Measurements from ENCODE around the gene TBCK. TPM values are rescaled to one million over a fixed set of nuclear protein-coding genes. Genes with fewer than 3 reads are reported as not detected.

TBCK gene
- total RNA-seq, 4 donors from 2014 or later, result 49.2 to 70.6 (median 58.7) TPM

DNA sequence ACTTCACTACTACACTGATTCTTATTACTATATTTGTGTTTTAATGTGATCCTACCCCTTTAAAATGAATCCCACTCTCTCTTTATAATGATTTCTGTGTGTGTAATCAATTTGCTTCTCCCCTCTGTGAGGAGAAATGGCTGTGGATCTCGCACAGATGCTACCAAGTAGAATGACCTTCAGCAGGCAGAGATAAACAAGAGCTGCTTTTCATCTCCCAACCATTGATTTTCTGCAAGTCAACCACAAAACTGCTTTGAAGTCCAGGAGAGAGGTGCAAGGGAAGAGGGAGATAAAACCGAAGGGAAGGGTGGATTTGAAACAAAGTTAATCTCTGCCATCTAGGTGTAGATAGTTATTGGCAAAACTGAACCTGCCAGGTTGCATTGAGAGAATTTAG is 279.2 kb downstream of the TBCK start:
- Histone ChIP-seq H3K27me3 (no peaks in the 10 kb centered on the region), H3K9me3 (no peaks in the 10 kb centered on the region), H3K4me1 (no peaks in the 10 kb centered on the region), H3K27ac (no peak overlapping the region), H3K4me3 (replicated peaks in 1 of 3) (no peak overlapping the region), H3K36me3 (no peaks in the 10 kb centered on the region)
- TF ChIP-seq, protein P1, sequence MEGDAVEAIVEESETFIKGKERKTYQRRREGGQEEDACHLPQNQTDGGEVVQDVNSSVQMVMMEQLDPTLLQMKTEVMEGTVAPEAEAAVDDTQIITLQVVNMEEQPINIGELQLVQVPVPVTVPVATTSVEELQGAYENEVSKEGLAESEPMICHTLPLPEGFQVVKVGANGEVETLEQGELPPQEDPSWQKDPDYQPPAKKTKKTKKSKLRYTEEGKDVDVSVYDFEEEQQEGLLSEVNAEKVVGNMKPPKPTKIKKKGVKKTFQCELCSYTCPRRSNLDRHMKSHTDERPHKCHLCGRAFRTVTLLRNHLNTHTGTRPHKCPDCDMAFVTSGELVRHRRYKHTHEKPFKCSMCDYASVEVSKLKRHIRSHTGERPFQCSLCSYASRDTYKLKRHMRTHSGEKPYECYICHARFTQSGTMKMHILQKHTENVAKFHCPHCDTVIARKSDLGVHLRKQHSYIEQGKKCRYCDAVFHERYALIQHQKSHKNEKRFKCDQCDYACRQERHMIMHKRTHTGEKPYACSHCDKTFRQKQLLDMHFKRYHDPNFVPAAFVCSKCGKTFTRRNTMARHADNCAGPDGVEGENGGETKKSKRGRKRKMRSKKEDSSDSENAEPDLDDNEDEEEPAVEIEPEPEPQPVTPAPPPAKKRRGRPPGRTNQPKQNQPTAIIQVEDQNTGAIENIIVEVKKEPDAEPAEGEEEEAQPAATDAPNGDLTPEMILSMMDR (IDR thresholded peaks at IDR 0.05), result no peak
- TF ChIP-seq POLR2A (IDR thresholded peaks at IDR 0.05), result no peak
- DNase-seq, result no peak
- 65 to 89% methylated on average over 2 of the region's 2 CpGs for WGBS, 2 donors
- intact Hi-C loops (cut with DNase I), result no loop called here

DNA sequence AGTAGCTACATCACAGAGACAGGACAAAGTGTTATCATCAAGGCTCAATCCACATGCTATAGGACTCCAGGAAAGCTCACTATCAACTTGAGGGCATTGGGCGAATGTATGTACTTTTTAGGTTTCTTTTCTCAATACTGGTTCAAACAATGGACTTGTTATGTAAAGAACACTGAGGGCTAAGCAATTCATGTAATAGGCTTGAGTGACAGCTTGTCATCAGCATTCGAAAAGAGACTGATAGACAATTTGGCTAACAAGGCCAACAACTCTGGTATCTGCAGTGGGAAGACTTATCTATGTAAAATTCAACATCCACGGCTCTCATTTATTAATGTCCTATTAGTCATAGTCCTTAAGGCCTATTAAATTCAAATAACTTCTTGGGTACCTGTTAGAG is 279.7 kb downstream of the TBCK start:
- Histone ChIP-seq H3K4me1 (no peaks in the 10 kb centered on the region), H3K4me3 (replicated peaks in 1 of 3) (no peak overlapping the region), H3K27me3 (no peaks in the 10 kb centered on the region), H3K27ac (no peak overlapping the region), H3K9me3 (no peaks in the 10 kb centered on the region), H3K36me3 (no peaks in the 10 kb centered on the region)
- WGBS, 2 donors, result 93 to 96% methylated on average over 3 of the region's 3 CpGs
- intact Hi-C loops (cut with DNase I), result no loop called here
- no peak for DNase-seq
- TF ChIP-seq, protein P1 (IDR thresholded peaks at IDR 0.05), result no peak
- TF ChIP-seq POLR2A (IDR thresholded peaks at IDR 0.05), result no peak

DNA sequence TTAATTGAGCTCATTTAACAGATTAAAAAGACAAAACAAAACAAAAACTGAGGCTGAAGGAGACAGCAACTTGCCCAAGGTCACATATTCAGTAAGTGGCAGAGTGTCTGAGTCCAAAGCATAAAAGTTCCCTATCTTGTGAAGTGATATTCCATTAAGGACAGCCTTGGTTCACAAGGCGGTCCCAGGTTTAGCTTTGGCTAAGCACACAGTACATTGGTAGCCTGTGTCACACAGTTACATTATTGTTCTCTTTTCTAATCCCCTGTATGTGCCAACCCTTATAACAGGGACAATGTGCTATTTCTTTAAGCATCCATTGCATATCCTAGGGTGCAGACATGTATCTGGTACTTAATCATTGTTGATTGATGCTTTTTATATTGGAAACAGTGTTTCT is 280.8 kb downstream of the TBCK start:
- Histone ChIP-seq H3K4me1 (no peaks in the 10 kb centered on the region), H3K36me3 (no peaks in the 10 kb centered on the region), H3K4me3 (replicated peaks in 1 of 3) (no peak overlapping the region), H3K9me3 (no peaks in the 10 kb centered on the region), H3K27me3 (no peaks in the 10 kb centered on the region), H3K27ac (no peak overlapping the region)
- 98 to 100% methylated on average over 1 of the region's 1 CpG for WGBS, 2 donors
- DNase-seq, result no peak
- intact Hi-C loops (cut with DNase I), result no loop called here
- no peak for TF ChIP-seq POLR2A (IDR thresholded peaks at IDR 0.05)
- TF ChIP-seq, protein P1 (IDR thresholded peaks at IDR 0.05), result no peak

DNA sequence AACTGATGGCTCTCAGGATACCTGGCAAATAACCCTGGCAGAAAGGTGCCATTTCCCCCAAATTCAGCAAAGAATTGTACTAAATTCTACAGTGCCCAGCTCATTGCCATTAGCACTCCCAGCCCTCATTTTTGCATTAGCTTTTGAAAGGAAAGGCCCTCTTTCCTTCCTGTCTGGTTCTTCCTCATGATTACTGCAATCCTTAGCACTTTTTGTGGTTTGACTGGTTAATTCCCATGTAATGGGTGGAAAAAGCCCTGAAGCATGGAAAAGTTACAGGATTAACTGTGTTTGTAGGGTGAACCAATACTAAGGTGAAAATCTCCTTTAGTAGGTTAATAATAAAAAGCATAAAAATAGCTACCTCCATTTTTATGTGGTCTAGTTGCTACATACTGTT is 281.3 kb downstream of the TBCK start:
- H3K9me3 ChIP-seq, result no peaks in the 10 kb centered on the region
- no peak overlapping the region for H3K4me3 ChIP-seq (replicated peaks in 1 of 3)
- H3K27me3 ChIP-seq, result no peaks in the 10 kb centered on the region
- H3K36me3 ChIP-seq, result no peaks in the 10 kb centered on the region
- DNase-seq, result no peak
- TF ChIP-seq POLR2A (IDR thresholded peaks at IDR 0.05), result no peak
- TF ChIP-seq, protein P1 (IDR thresholded peaks at IDR 0.05), result no peak
- H3K27ac ChIP-seq, result no peak overlapping the region
- intact Hi-C loops (cut with DNase I), result no loop called here
- H3K4me1 ChIP-seq, result no peaks in the 10 kb centered on the region

DNA sequence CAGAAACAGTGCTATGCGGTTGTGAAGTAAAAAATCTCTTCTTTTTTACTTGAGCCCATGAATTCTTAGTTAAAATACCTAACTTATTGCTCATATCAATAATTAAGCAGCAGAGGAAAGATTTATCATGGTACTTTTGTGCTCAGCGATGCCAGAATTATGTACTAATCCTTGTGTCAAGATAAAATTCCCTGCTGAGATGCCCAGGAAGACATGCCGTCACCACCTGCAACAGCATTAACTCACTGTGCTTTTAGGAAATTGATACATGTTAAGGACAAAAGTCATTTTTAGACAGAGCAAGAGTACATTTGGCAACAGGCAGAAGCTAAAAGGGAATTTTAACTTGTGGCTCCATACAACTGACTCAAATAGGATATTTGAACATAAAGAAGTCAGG is 281.8 kb downstream of the TBCK start:
- no peaks in the 10 kb centered on the region for H3K9me3 ChIP-seq
- TF ChIP-seq, protein P1 (IDR thresholded peaks at IDR 0.05), result no peak
- no peak for TF ChIP-seq POLR2A (IDR thresholded peaks at IDR 0.05)
- WGBS, 2 donors, result 74 to 86% methylated on average over 3 of the region's 3 CpGs
- H3K27me3 ChIP-seq, result no peaks in the 10 kb centered on the region
- H3K27ac ChIP-seq, result no peak overlapping the region
- H3K36me3 ChIP-seq, result no peaks in the 10 kb centered on the region
- no peaks in the 10 kb centered on the region for H3K4me1 ChIP-seq
- no peak overlapping the region for H3K4me3 ChIP-seq (replicated peaks in 1 of 3)
- DNase-seq, result no peak
- intact Hi-C loops (cut with DNase I), result no loop called here
